Measurements from ENCODE around the gene KMT2D.

GRCh38 chr12:49019443-49020324 is 40.9 kb downstream of the KMT2D start:
- TF ChIP-seq CTCF (IDR thresholded peaks at IDR 0.05; ENCODE audit: low read depth, low read length) (peak; percentile 76), MYC (IDR thresholded peaks at IDR 0.05; ENCODE audit: low read depth, low read length) (0 out of 2 replicates have a peak, but pooled peaks have one; percentile 40), POLR2A (IDR thresholded peaks at IDR 0.05; ENCODE audit: extremely low read depth, insufficient read length) (no peak), MAX (IDR thresholded peaks at IDR 0.05; ENCODE audit: low read depth, low read length) (peak; percentile 49)
